Mammary epithelial cell (primary cell): ENCODE data around the gene PLEKHG4B.

Experiments used
- EZH2 ChIP-seq: IDR thresholded peaks from 2 replicates; pipeline ENCODE4 v1.6.1; 2012; ENCODE audit warnings: low read length, inconsistent platforms, borderline replicate concordance
- TF ChIP-seq, protein P1 (sequence below), 2 donors: IDR thresholded peaks in 1 of 2; conservative IDR thresholded peaks in 1 of 2; 2 replicates each; pipeline ENCODE4 v1.5.1; 2011 to 2012; ENCODE audit warnings: inconsistent platforms in 2 of 2, low read length in 2 of 2, mild to moderate bottlenecking in 2 of 2, control low read depth in 1 of 2, low read depth in 1 of 2; ENCODE audit not compliant: insufficient read depth in 1 of 2; ENCODE audit errors: extremely low read depth in 1 of 2

DNA sequence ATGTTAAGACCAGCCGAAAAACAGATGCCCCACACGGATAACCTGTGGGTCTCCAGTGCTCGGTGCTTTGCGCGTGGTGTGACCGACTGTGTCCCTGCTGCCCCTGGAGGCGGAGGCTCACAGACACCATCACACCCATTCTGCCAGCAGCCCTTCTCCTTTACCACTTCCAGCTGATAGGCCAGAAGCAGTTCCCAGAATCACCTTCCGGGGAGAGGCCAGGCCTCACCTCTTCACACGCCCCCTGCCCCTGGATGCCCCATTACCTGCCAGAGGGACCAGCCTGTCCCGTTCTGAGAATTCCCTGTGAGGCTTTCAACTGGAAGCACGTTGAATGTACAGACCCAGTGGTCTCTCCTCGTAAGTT is 77.7 kb downstream of the PLEKHG4B start:
- TF ChIP-seq, protein P1, sequence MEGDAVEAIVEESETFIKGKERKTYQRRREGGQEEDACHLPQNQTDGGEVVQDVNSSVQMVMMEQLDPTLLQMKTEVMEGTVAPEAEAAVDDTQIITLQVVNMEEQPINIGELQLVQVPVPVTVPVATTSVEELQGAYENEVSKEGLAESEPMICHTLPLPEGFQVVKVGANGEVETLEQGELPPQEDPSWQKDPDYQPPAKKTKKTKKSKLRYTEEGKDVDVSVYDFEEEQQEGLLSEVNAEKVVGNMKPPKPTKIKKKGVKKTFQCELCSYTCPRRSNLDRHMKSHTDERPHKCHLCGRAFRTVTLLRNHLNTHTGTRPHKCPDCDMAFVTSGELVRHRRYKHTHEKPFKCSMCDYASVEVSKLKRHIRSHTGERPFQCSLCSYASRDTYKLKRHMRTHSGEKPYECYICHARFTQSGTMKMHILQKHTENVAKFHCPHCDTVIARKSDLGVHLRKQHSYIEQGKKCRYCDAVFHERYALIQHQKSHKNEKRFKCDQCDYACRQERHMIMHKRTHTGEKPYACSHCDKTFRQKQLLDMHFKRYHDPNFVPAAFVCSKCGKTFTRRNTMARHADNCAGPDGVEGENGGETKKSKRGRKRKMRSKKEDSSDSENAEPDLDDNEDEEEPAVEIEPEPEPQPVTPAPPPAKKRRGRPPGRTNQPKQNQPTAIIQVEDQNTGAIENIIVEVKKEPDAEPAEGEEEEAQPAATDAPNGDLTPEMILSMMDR (conservative IDR thresholded peaks at IDR 0.05 in 1 of 2, IDR thresholded peaks at IDR 0.05 in 1 of 2; ENCODE audit: extremely low read depth in 1 of 2, insufficient read depth in 1 of 2, low read depth in 1 of 2, low read length in 2 of 2), result no peak
- TF ChIP-seq EZH2, result no peak
